Muscle layer of duodenum (tissue), 2 donors: ENCODE data around the gene MAGEF1.
A peak's percentile ranks its signal among the peaks of the same experiment; 100 is the strongest.

ENCODE experiments used
- H3K27ac ChIP-seq: one replicate; pipeline ENCODE4 v1.7.0; 2013; ENCODE audit warnings: mild to moderate bottlenecking, low read length
- H3K27me3 ChIP-seq: one replicate; pipeline ENCODE4 v1.7.0; 2013; ENCODE audit warnings: low read depth, mild to moderate bottlenecking, control low read depth, low read length
- H3K36me3 ChIP-seq, 2 donors: one replicate each; pipeline ENCODE4 v1.7.0; 2013; ENCODE audit warnings: low read length in 2 of 2, control low read depth in 1 of 2, mild to moderate bottlenecking in 1 of 2; ENCODE audit not compliant: insufficient read depth in 2 of 2, control insufficient read depth in 1 of 2
- H3K4me1 ChIP-seq, 2 donors: one replicate each; pipeline ENCODE4 v1.7.0; 2013; ENCODE audit warnings: low read length in 2 of 2, mild to moderate bottlenecking in 2 of 2, control low read depth in 1 of 2, moderate library complexity in 1 of 2; ENCODE audit not compliant: insufficient read depth in 2 of 2, control insufficient read depth in 1 of 2
- H3K4me3 ChIP-seq, 2 donors: one replicate each; pipeline ENCODE4 v1.7.0; 2013; ENCODE audit warnings: low read length in 2 of 2, low read depth in 1 of 2, mild to moderate bottlenecking in 1 of 2
- H3K9me3 ChIP-seq, 2 donors: one replicate each; pipeline ENCODE4 v1.7.0; 2013; ENCODE audit warnings: low read length in 2 of 2, control low read depth in 1 of 2, mild to moderate bottlenecking in 1 of 2; ENCODE audit not compliant: control insufficient read depth in 1 of 2
- donor health status: healthy.

The MAGEF1 gene

DNA sequence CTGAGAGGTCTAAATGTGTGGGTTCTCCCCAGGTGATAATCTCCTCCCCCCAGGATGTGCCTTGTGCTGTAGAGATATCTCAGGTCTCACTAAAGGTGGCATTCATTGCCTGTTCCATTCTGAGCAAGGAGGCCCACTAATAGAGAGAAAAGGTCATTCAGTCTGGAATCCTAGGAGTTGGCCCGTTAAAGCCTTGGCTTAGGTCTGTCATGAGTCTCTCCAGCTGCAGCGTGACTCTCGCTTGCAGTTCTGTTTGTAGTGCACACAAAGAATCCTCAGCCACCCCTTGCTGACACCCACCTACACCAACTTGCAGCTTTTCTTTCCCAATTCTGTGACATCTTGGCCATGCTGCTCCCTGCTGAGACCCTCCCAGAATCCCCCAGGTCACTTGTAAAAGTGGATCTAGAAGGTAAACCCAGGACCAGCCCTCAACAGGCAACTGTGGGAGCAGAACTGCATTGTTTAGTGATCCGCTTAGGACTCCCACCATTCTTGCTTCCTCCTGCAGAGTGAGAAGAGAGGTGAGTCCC, 17.7 kb downstream of the MAGEF1 start:
- Histone ChIP-seq H3K4me1 (peaks cover 0 to 22% of the 10 kb centered on the region in 2 donors), H3K27ac (no peak overlapping the region), H3K9me3 (no peaks in the 10 kb centered on the region), H3K27me3 (no peaks in the 10 kb centered on the region), H3K4me3 (no peak overlapping the region), H3K36me3 (no peaks in the 10 kb centered on the region)

DNA sequence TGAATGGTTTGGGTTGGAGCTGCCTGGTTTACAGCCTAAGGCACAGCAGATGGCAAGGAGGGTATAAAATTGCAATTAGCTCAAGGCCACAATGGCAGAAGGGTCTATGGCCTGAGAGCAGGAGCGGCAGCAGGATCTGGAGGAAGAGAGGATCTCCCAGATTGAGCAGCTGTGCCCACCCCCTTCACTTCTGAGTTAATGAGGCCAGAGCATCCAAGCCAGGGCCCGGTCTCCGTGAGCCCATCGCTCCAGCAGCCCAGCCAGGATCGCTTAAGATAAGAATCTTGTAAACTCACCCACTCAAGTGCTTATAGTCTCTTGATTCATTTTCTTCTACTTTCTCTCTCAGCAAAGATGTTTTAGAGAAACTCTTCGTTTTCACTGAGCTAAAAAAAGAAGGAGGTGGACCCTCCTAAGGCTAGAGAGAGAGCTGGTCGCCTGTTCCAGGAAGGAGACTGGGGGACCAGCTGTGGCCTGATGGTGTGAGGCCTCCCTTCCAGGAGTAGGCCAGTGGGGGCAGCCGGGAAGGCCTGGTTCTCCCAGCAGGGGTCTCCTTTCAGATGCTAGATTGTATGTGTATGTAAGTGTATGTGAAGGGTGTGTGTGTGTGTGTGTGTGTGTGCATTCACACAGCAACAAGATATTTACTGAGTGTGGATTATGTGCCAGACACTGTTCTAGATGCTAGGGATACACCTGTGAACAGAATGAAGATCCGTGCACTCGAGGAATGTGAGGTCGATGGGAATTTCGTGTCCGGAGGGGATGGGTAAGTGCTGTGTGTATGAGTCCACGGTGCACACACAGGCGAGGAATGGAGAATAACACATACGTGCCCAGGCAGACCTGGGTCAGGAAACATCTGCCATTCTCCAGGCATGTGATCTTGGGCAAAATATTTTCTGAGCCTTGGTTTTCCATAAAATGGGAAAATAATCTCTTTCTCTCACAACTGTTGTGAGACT, 18.6 kb downstream of the MAGEF1 start:
- H3K36me3 ChIP-seq, result no peaks in the 10 kb centered on the region
- no peak overlapping the region for H3K27ac ChIP-seq
- no peaks in the 10 kb centered on the region for H3K9me3 ChIP-seq
- peaks cover 0 to 31% of the 10 kb centered on the region in 2 donors for H3K4me1 ChIP-seq
- no peaks in the 10 kb centered on the region for H3K27me3 ChIP-seq
- H3K4me3 ChIP-seq, result no peak overlapping the region

DNA sequence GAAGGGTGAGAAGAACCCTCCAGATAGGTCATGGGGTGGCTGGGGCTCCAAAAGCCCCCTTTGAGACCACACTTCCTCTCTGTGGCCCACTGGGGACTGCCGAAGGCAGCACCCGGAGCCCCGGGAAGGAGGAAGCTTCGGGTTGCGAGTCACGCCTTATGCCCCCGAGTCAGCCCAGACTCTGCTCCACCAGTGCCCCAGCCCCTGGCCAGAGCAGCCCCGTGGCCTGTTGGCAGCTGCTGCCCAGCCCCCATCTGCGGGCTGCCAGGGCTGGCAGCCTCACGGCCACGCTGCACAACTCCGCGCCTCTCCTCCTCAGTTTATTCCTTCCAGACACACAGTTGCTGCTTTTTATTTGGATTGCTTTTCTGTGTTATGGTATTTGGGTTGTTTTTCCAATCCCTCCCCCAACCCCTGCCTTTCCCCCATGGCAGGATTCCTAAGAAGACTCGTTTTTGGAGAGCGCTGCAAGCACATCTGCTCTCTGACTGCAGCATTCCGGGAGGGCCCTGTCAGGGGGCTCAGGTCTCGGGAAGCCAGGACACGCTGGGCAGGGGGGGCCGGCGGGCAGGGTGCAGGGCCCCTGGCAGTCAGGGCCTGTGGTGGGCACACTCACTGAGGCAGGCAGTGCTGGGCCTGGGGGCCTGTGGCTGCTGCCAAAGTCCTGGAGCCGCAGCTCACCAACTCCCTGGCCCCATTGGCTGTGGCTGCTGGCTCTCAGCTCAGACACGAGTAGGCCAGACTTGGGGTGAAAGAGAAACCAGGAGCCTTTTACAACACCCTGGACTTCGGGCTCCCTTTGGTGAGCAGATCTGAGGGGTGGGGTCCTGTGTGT, 20.2 kb downstream of the MAGEF1 start:
- Histone ChIP-seq H3K27me3 (no peaks in the 10 kb centered on the region), H3K4me1 (peaks cover 0 to 45% of the 10 kb centered on the region in 2 donors), H3K4me3 (peak overlapping the region in 1 of 2 donors; percentile 31), H3K27ac (no peak overlapping the region), H3K36me3 (no peaks in the 10 kb centered on the region), H3K9me3 (no peaks in the 10 kb centered on the region)

DNA sequence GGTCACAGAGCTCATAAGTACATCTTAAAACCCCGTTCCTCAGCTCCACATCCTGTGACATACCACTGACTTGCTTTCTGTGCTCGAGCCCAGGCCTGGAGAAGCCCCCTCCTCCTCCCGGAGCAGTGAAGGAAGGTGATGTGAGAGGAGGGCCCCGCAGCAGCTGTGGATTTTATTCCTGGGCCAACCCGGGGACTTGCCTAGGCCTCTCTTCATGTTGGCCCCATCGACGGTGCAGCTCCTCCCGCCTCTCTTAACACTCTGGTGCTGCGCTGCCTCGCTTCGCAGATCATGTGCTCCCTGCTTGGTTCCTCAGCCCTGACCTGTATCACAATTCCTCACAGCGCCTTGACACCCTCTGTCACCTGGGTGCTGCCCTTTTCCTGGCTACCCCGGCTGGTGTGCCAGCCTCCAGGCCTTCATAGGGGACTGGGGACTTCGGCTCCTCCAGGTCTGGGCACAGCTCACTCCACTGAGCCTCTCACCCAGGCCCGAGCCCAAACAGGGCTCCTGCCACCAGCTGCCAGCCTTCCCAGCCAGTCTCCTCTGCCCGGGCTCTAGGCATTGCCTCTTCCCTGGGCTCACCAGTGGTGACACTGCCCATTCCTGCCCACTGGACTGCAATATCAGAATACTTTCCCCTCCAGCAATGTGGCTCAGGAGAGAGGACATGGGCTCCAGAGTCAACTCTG, 21.5 kb downstream of the MAGEF1 start:
- H3K4me1 ChIP-seq, result peaks cover 0 to 45% of the 10 kb centered on the region in 2 donors
- H3K9me3 ChIP-seq, result no peaks in the 10 kb centered on the region
- no peaks in the 10 kb centered on the region for H3K27me3 ChIP-seq
- no peak overlapping the region for H3K4me3 ChIP-seq
- no peaks in the 10 kb centered on the region for H3K36me3 ChIP-seq
- no peak overlapping the region for H3K27ac ChIP-seq

DNA sequence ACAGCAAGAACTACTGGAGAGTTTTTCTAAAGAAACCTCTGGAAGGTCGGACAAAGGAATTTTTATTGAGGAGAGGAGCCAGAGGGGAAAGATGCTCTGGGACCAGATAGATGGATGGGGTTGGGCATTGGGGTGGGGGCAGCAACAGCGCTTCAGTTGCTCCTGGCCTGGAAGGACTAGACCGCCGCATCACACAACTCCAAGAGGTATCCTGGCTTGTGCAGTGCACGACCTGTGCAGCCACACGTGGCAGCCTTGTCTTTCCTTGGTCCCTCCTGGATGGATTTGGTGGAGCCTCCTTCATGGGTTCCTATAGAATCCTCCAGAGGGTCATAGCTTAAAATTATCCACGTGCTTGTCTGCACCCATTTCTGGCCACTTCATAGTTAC, 23.0 kb downstream of the MAGEF1 start:
- H3K27me3 ChIP-seq, result no peaks in the 10 kb centered on the region
- no peaks in the 10 kb centered on the region for H3K36me3 ChIP-seq
- no peaks in the 10 kb centered on the region for H3K9me3 ChIP-seq
- peaks cover 0 to 45% of the 10 kb centered on the region in 2 donors for H3K4me1 ChIP-seq
- no peak overlapping the region for H3K27ac ChIP-seq
- H3K4me3 ChIP-seq, result no peak overlapping the region

DNA sequence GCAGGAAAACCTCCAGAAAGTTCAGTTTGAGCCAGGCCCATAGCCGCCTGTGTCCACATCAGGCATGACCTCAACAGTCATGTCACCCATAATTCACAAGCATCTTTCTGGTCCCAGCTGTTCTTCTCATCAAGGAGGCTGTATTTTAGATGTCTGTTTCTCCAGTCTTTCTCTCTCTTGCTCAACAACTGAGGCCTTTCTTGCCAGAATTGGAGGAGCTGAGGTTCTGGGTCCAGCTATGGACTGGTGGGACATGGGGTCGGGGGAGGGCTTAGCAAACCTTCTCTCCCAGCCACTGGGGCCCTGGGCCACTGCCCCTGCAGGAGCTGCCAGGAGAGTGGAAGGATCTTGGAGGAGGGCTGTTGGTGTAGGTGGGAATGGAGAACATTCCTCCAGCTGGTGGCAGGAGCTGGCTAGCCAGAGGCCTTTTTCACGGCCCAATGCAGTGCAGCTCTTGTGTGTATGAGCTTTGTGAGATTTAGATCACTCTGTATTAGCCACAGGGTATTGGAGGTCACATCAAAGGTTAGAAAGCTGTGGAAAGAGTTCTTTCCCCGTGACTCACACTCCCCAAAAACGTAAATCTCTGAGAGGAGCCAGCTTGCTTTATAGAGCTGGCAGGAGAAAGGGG, 23.5 kb downstream of the MAGEF1 start:
- H3K27ac ChIP-seq, result no peak overlapping the region
- H3K4me3 ChIP-seq, result no peak overlapping the region
- H3K4me1 ChIP-seq, result peaks cover 0 to 45% of the 10 kb centered on the region in 2 donors
- H3K9me3 ChIP-seq, result no peaks in the 10 kb centered on the region
- no peaks in the 10 kb centered on the region for H3K27me3 ChIP-seq
- H3K36me3 ChIP-seq, result no peaks in the 10 kb centered on the region

DNA sequence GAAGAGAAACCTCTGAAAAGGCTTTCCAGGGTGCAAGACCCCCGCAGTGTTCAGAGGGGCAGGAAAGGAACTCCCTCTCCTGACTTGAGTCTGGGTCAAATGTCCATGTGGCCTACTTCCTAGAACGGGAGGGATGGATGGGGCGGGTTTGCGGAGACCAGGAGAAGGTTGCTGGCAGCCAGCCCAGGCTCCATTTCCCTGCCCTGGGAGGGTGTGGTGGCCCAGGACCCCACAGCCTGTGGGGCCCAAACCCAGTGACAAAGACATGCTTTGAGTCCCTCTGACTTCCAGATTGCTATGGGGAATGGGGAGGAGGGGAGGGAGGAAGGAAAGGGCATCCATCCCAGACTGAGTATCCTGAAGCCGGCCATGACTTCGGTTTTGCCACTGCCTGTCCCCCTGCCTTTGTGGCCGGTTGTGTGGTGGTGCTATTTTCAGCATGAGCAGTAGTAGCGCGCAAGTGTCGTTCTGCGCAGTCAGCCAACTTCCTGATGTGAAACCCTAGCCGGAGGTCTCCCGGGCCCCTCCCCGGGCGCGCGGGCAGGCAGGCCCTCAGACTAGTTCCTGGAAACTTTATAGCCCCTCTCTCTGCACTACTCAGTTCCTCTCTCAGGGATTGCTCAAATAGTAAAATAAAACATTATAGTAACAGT, 24.4 kb downstream of the MAGEF1 start:
- Histone ChIP-seq H3K27me3 (no peaks in the 10 kb centered on the region), H3K4me1 (peaks cover 0 to 41% of the 10 kb centered on the region in 2 donors), H3K36me3 (no peaks in the 10 kb centered on the region), H3K27ac (no peak overlapping the region), H3K9me3 (no peaks in the 10 kb centered on the region), H3K4me3 (no peak overlapping the region)

DNA sequence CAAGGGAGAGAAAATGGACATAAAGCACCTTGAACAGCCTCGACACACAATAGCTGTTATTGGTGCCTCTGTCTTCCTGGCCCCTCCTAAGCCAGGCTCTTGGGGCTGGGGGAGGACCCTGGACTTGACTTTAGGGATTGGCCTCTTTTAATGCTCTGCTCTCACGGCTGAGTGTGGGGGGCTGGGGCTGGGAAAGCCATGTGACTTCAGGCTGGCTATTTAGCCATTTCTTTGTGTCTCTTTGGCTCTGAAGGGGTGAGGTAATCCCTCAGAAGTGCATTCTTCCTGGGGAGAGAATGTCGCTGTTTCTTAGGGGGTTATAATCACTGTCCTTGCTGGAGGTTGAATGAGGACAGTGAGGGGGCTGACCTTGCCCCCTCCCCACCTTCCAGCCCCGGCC, 26.2 kb downstream of the MAGEF1 start:
- H3K4me3 ChIP-seq, result no peak overlapping the region
- no peaks in the 10 kb centered on the region for H3K9me3 ChIP-seq
- H3K36me3 ChIP-seq, result no peaks in the 10 kb centered on the region
- no peaks in the 10 kb centered on the region for H3K27me3 ChIP-seq
- peaks cover 0 to 23% of the 10 kb centered on the region in 2 donors for H3K4me1 ChIP-seq
- H3K27ac ChIP-seq, result no peak overlapping the region

DNA sequence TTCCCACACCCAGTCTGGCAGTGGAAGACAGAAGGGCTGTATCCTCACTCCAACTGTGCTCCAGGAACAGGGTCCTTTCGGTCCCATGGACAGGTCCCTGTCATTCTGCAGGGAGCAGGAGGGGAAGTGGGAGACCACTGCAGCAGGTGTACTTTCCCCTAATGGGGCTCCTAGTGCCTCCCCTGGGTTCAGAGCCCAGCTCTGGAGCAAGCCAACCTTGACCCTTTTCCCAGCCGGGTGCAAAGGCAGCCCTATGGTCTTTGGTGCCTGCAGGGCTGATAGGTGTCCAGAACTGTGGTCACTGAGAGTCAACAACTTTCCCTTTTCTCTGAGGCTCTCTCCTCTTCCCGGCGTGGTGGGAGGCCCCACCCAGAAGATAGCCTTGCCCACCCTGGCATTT, 26.8 kb downstream of the MAGEF1 start:
- no peak overlapping the region for H3K4me3 ChIP-seq
- no peaks in the 10 kb centered on the region for H3K9me3 ChIP-seq
- peaks cover 0 to 23% of the 10 kb centered on the region in 2 donors for H3K4me1 ChIP-seq
- no peak overlapping the region for H3K27ac ChIP-seq
- H3K27me3 ChIP-seq, result no peaks in the 10 kb centered on the region
- H3K36me3 ChIP-seq, result no peaks in the 10 kb centered on the region

DNA sequence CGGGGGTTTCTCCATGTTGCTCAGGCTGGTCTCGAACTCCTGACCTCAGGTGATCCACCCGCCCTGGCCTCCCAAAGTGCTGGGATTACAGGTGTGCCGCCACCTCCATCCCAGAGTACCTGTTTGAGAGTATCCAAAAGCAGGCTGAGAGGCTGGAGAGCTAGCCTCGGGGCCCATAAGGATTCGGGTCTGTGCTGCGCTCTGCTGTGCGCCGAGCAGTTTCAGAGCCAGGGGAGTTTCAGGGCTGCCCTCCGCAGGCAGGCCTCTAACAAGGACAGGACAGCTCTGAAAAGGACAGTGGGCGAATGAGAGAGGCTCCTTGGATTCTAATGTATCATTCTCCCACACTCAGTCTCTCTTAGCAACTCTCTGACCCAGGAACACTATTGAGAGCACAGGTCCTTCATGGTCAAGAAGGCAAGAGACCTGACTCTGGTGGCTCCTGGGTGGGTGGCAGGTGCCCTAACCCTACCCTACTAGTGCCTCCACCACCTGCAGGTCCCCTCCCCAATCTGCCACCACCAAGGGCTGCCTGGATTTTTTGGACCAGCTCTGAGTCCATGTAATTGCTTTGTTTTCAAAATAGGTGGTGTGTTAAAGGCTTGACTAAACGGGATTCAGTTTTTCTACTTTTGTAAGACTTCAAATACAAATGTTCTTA, 27.8 kb downstream of the MAGEF1 start:
- Histone ChIP-seq H3K36me3 (no peaks in the 10 kb centered on the region), H3K27ac (no peak overlapping the region), H3K4me1 (peaks cover 0 to 21% of the 10 kb centered on the region in 2 donors), H3K4me3 (no peak overlapping the region), H3K9me3 (no peaks in the 10 kb centered on the region), H3K27me3 (no peaks in the 10 kb centered on the region)
